Thoracic aorta (tissue), 2 donors: ENCODE results near the gene CXorf38. TPM values are rescaled to one million over a fixed set of nuclear protein-coding genes. Genes with fewer than 3 reads are reported as not detected.
"Not testable (repeated sequence)": the region's sequence is repeated elsewhere in the genome, so short reads cannot be mapped to it uniquely, and the experiment has no call there.

Experiments used
- ATAC-seq: fragments of 150-250 bp; one replicate; pipeline ENCODE4 v1.8.0; 2017; ENCODE audit warnings: low read depth; ENCODE audit not compliant: insufficient number of reproducible peaks, low FRiP score
- DNase-seq: peaks from one replicate; pipeline ENCODE4 v3.0.0-alpha.2; 2020; ENCODE audit warnings: low spot score
- H3K27ac ChIP-seq, 2 donors: fragments of 200-600 bp; sonication (generic); 1 replicate in 1 of 2; 2 replicates in 1 of 2; pipeline ENCODE4 v1.5.1; 2016; ENCODE audit warnings: mild to moderate bottlenecking in 2 of 2, moderate library complexity in 2 of 2
- H3K27me3 ChIP-seq: fragments of 200-600 bp; sonication (generic); replicated peaks from 2 replicates; pipeline ENCODE4 v1.6.0; 2016; ENCODE audit warnings: mild to moderate bottlenecking; ENCODE audit not compliant: insufficient read depth
- H3K36me3 ChIP-seq: fragments of 200-600 bp; sonication (generic); one replicate; pipeline ENCODE4 v1.5.1; 2016
- H3K4me1 ChIP-seq, 2 donors: fragments of 200-600 bp; sonication (generic); 1 replicate in 1 of 2; 2 replicates in 1 of 2; pipeline versions ENCODE4 v1.5.1 to v1.6.0; 2016; ENCODE audit warnings: low read depth in 2 of 2, mild to moderate bottlenecking in 1 of 2; ENCODE audit not compliant: control insufficient read depth in 1 of 2
- H3K4me3 ChIP-seq: fragments of 200-600 bp; sonication (generic); 2 replicates; pipeline ENCODE4 v1.5.1; 2016; ENCODE audit warnings: mild to moderate bottlenecking
- H3K9me3 ChIP-seq: fragments of 200-600 bp; sonication (generic); 2 replicates; pipeline ENCODE4 v1.5.1; 2016
- total RNA-seq, 2 donors: library from RNA; depleted of rRNA; stranded (reverse); fragments of >200 nt; gene quantifications; one replicate each; pipeline versions ENCODE4 v1.1.0 to v1.2.3, GENCODE V29; 2016
- TF ChIP-seq, protein P1 (sequence below): fragments of 200-600 bp; sonication (generic); IDR thresholded peaks from one replicate; pipeline ENCODE4 v1.5.1; 2019; ENCODE audit warnings: antibody characterized with exemption

The CXorf38 gene
- total RNA-seq, 2 donors from 2014 or later, result 9.5 to 15.2 TPM

DNA sequence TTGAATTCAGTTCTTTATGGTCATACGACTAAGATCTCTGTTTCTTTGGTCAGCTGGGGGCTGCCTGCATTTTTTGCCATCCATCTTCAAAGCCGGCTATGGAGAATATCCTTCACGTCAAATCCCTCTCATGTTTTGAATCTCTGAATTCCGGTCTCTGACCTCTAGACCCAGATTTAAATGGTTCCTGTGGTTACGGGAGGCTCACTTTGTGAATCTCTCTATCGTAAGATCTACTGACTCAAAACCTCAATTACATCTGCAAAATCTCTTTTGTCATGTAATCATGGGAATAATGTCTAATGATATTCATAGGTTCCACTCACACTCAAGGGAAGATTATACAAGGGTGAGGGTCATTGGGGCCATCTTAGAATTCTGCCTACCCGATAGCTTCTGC, 29.8 kb downstream of the CXorf38 start:
- TF ChIP-seq, protein P1, sequence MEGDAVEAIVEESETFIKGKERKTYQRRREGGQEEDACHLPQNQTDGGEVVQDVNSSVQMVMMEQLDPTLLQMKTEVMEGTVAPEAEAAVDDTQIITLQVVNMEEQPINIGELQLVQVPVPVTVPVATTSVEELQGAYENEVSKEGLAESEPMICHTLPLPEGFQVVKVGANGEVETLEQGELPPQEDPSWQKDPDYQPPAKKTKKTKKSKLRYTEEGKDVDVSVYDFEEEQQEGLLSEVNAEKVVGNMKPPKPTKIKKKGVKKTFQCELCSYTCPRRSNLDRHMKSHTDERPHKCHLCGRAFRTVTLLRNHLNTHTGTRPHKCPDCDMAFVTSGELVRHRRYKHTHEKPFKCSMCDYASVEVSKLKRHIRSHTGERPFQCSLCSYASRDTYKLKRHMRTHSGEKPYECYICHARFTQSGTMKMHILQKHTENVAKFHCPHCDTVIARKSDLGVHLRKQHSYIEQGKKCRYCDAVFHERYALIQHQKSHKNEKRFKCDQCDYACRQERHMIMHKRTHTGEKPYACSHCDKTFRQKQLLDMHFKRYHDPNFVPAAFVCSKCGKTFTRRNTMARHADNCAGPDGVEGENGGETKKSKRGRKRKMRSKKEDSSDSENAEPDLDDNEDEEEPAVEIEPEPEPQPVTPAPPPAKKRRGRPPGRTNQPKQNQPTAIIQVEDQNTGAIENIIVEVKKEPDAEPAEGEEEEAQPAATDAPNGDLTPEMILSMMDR, result no peak
- Histone ChIP-seq H3K4me3 (no peak overlapping the region), H3K4me1 (no peaks in the 10 kb centered on the region), H3K27ac (no peak overlapping the region), H3K27me3 (no peaks in the 10 kb centered on the region), H3K36me3 (no peaks in the 10 kb centered on the region), H3K9me3 (no peaks in the 10 kb centered on the region)
- DNase-seq (no peak), ATAC-seq (no peak)

DNA sequence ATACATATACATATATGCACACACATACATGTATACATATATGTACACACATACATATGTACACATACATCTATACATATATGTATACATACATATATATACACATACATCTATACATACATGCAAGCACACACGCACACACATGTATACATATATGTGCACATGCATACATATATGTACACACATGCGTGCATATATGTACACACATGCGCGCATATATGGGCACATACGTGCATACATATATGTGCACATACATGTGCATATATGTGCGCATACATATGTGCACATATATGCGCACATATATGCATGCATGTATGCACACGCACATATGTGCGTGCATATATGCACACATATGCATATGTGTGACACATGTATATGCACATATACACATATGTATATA, 31.4 kb downstream of the CXorf38 start:
- no peak for DNase-seq
- Histone ChIP-seq H3K4me3 (no peak overlapping the region), H3K27me3 (no peaks in the 10 kb centered on the region), H3K36me3 (no peaks in the 10 kb centered on the region), H3K9me3 (no peaks in the 10 kb centered on the region), H3K4me1 (no peaks in the 10 kb centered on the region), H3K27ac (no peak overlapping the region)
- ATAC-seq, result no peak
- TF ChIP-seq, protein P1, result no peak

DNA sequence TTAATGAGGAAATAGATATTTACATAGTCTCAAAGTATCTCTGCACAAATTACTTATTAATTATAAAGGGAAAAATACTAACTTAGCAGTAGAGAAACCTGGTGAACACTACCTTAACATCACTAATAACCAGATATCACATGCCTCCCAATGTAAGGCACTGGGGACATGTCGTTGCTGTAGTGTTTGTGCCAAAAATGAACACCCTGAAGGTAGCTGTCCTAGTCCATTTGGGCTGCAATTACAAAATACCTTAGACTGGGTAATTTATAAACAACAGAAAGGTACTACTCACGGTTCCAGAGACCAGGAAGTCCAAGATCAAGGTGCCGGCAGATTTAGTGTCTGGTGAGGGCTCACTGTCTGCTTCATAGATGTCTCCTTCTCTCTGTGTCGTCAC, 34.9 kb downstream of the CXorf38 start:
- H3K36me3 ChIP-seq, result no peaks in the 10 kb centered on the region
- H3K27ac ChIP-seq, result no peak overlapping the region
- H3K4me1 ChIP-seq, result no peaks in the 10 kb centered on the region
- no peaks in the 10 kb centered on the region for H3K27me3 ChIP-seq
- DNase-seq (no peak), ATAC-seq (no peak)
- H3K4me3 ChIP-seq, result no peak overlapping the region
- H3K9me3 ChIP-seq, result no peaks in the 10 kb centered on the region
- TF ChIP-seq, protein P1, result no peak

DNA sequence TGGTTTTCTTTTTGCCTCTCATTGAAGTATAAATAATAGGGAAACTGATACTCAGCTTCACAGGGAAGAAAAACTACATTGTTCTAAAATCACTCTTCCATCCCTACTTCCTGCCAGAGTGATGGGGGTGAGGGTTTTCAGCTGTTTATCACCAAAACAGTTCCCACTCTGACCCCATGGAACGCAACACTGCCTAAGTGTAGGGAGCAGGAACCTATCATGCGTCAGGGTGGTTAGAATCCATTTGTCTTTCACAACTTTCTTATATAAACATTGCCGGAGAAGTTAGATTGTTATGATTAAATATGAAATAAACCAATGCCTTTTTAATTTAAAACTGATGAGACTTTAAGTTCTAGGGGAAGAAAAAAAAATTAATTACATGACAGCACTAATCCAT, 40.0 kb downstream of the CXorf38 start:
- Histone ChIP-seq H3K4me1 (no peaks in the 10 kb centered on the region), H3K27ac (no peak overlapping the region), H3K9me3 (no peaks in the 10 kb centered on the region), H3K4me3 (no peak overlapping the region), H3K36me3 (no peaks in the 10 kb centered on the region), H3K27me3 (no peaks in the 10 kb centered on the region)
- no peak for DNase-seq
- TF ChIP-seq, protein P1, result no peak
- no peak for ATAC-seq

DNA sequence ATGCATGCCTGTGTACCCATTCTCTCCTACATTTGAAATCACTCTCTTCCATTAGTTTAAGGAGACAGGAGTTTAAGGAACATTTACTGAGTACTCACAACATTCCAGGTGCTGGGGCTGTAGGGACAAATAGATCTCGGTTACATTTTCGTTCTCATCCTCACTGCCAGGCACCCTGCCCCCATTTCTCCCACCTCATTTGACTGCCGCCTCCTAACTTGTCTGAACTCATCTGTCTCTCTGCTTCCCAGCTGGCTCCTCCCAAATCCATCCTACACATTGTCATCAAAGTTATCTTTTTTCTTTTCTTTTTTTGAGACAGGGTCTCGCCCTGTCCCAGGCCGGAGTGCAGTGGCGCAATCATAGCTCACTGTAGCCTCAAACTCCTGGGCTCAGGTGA, 43.9 kb downstream of the CXorf38 start:
- Histone ChIP-seq H3K27me3 (no peaks in the 10 kb centered on the region), H3K27ac (no peak overlapping the region), H3K9me3 (no peaks in the 10 kb centered on the region), H3K4me1 (no peaks in the 10 kb centered on the region), H3K36me3 (no peaks in the 10 kb centered on the region), H3K4me3 (no peak overlapping the region)
- DNase-seq (no peak), ATAC-seq (no peak)
- TF ChIP-seq, protein P1, result no peak

DNA sequence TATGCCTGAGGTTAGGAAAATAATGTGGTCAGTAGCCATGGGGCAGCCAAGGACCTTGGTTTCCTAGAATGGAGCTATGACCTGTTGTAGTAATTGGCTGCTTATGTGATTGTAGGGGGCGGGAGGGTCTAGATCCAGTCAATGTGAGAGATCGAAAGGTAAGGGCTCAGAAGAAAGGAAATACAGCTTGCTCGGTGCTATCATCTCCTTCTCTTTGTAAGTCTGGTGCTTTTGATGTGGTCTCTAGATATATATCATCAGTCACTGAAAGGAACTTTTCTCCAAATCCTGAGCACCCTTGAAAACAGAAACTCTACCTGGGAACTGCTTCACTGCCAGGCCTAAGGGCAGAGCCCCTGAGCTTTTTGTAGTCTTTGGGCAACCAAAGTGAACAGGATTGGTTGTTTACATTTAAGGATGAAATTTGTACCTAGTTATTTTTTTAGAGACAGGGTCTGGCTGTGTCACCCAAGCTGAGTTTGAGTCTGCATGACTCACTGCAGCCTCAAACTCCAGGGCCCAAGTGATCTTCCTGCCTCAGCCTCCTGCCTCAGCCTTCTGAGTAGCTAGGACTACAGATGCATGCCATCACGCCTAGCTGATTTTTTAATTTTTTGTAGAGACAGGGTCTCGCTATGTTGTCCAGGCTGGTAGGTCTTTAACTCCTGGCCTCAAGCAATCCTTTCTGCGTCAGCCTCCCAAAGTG, 57.6 kb downstream of the CXorf38 start:
- H3K27ac ChIP-seq, H3K4me1 ChIP-seq, H3K36me3 ChIP-seq, H3K9me3 ChIP-seq, H3K27me3 ChIP-seq, ATAC-seq, DNase-seq, H3K4me3 ChIP-seq: not testable (repeated sequence)

DNA sequence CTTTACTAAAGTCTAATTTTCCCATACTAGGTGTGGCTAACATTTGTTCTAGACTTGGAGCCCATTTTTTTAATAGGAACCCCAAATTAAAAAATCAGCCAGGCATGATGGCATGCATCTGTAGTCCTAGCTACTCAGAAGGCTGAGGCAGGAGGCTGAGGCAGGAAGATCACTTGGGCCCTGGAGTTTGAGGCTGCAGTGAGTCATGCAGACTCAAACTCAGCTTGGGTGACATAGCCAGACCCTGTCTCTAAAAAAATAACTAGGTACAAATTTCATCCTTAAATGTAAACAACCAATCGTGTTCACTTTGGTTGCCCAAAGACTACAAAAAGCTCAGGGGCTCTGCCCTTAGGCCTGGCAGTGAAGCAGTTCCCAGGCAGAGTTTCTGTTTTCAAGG, 59.7 kb downstream of the CXorf38 start:
- not testable (repeated sequence) for H3K27ac ChIP-seq, H3K4me3 ChIP-seq, H3K4me1 ChIP-seq, H3K36me3 ChIP-seq, ATAC-seq, H3K9me3 ChIP-seq, DNase-seq, H3K27me3 ChIP-seq
